OCI-LY3 (cell line): ENCODE results near the gene APCDD1L.
"Not testable (repeated sequence)": the region's sequence is repeated elsewhere in the genome, so short reads cannot be mapped to it uniquely, and the experiment has no call there.

ENCODE experiments used
- H2AFZ ChIP-seq: fragments of 200-600, 300-600 bp; shearing (Covaris generic); 2 replicates; pipeline ENCODE4 v1.6.0; 2014; ENCODE audit warnings: antibody characterized with exemption, low read depth, low read length
- H3K27ac ChIP-seq: fragments of 200-600, 300-600 bp; sonication (generic); 2 replicates; pipeline ENCODE4 v1.5.1; 2014; ENCODE audit warnings: mild to moderate bottlenecking, low read length, moderate library complexity, mixed read lengths
- H3K27me3 ChIP-seq: fragments of 200-600, 300-600 bp; sonication (generic); 2 replicates; pipeline ENCODE4 v1.6.1; 2014; ENCODE audit warnings: low read depth, low read length, mixed read lengths
- H3K36me3 ChIP-seq: fragments of 200-600, 300-600 bp; sonication (generic); replicated peaks from 2 replicates; pipeline ENCODE3; 2014; ENCODE audit warnings: low read depth, low read length, mixed read lengths
- H3K4me1 ChIP-seq: fragments of 300-600, 200-600 bp; sonication (generic); 2 replicates; pipeline ENCODE4 v1.6.1; 2014; ENCODE audit warnings: low read length, mixed read lengths
- H3K4me2 ChIP-seq: fragments of 200-600, 300-600 bp; sonication (generic); 2 replicates; pipeline ENCODE4 v1.6.1; 2014; ENCODE audit warnings: low read length, mixed read lengths
- H3K4me3 ChIP-seq: fragments of 300-600, 200-600 bp; sonication (generic); 2 replicates; pipeline ENCODE4 v1.5.1; 2014; ENCODE audit warnings: antibody characterized with exemption, mild to moderate bottlenecking, low read length, moderate library complexity
- H3K79me2 ChIP-seq: fragments of 300-600, 200-600 bp; shearing (Covaris generic); 2 replicates; pipeline ENCODE4 v1.6.1; 2014; ENCODE audit warnings: mild to moderate bottlenecking, low read length, mixed read lengths
- H3K9ac ChIP-seq: fragments of 300-600, 200-600 bp; shearing (Covaris generic); 2 replicates; pipeline ENCODE4 v1.6.0; 2014; ENCODE audit warnings: mild to moderate bottlenecking, low read length, moderate library complexity
- H3K9me3 ChIP-seq: fragments of 200-600, 300-600 bp; shearing (Covaris generic); 2 replicates; pipeline ENCODE4 v1.6.1; 2014; ENCODE audit warnings: low read length, mixed read lengths; ENCODE audit not compliant: insufficient read depth
- H4K20me1 ChIP-seq: fragments of 200-600, 300-600 bp; sonication (generic); 2 replicates; pipeline ENCODE4 v1.6.1; 2016; ENCODE audit warnings: low read length, mixed read lengths; ENCODE audit not compliant: insufficient read depth
- EZH2phosphoT487 ChIP-seq: fragments of 200-600 bp; shearing (Covaris generic); IDR thresholded peaks from 2 replicates; pipeline ENCODE4 v1.6.1; 2018; ENCODE audit warnings: antibody characterized with exemption, mixed run types, low read depth
- TF ChIP-seq, protein P1 (sequence below): fragments of 200-600, 300-600 bp; sonication (generic); IDR thresholded peaks from 2 replicates; pipeline ENCODE4 v1.5.1; 2014; ENCODE audit warnings: antibody characterized with exemption, low read length, low read depth

APCDD1L gene

DNA sequence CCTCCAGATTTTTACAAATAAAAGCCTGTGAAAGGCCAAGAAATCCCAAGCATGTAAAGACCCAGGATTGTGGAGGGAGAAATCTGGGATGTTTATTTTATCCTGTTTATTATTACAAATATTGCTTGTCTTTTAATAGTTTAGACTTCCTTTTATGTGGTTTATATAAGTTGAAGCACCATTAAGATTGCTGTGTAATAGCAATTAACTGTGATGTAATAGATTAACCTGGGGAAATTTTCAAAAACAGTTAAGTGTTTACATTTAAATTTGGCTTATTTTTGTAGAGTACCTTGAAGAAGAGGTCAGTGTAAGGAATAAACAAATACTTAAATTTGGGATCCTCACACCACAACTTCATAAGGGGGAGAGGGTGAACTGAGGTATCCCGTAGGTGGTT lies 99.1 kb downstream of the APCDD1L start:
- Histone ChIP-seq H3K36me3 (peaks cover 48% of the 10 kb centered on the region), H3K9me3 (no peaks in the 10 kb centered on the region), H3K4me1 (no peaks in the 10 kb centered on the region), H3K4me2 (no peak overlapping the region), H2AFZ (no peak overlapping the region), H3K27ac (no peak overlapping the region), H3K79me2 (peaks cover 55% of the 10 kb centered on the region), H3K9ac (no peak overlapping the region), H4K20me1 (peaks cover 26% of the 10 kb centered on the region), H3K4me3 (no peak overlapping the region), H3K27me3 (no peaks in the 10 kb centered on the region)
- TF ChIP-seq, protein P1, sequence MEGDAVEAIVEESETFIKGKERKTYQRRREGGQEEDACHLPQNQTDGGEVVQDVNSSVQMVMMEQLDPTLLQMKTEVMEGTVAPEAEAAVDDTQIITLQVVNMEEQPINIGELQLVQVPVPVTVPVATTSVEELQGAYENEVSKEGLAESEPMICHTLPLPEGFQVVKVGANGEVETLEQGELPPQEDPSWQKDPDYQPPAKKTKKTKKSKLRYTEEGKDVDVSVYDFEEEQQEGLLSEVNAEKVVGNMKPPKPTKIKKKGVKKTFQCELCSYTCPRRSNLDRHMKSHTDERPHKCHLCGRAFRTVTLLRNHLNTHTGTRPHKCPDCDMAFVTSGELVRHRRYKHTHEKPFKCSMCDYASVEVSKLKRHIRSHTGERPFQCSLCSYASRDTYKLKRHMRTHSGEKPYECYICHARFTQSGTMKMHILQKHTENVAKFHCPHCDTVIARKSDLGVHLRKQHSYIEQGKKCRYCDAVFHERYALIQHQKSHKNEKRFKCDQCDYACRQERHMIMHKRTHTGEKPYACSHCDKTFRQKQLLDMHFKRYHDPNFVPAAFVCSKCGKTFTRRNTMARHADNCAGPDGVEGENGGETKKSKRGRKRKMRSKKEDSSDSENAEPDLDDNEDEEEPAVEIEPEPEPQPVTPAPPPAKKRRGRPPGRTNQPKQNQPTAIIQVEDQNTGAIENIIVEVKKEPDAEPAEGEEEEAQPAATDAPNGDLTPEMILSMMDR = no peak
- no peak for TF ChIP-seq EZH2phosphoT487

DNA sequence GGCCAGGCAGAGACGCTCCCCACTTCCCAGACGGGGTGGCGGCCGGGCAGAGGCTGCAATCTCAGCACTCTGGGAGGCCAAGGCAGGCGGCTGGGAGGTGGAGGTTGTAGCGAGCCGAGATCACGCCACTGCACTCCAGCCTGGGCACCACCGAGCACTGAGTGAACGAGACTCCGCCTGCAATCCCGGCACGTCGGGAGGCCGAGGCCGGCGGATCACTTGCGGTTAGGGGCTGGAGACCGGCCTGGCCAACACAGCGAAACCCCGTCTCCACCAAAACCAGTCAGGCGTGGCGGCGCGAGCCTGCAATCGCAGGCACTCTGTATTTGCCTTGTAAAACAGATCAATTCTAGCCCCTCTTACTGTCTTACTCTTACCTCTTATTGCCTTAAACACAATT lies 100.4 kb downstream of the APCDD1L start:
- H3K27me3 ChIP-seq, H2AFZ ChIP-seq, H3K4me3 ChIP-seq, H3K9ac ChIP-seq, H3K4me2 ChIP-seq, H3K27ac ChIP-seq, H3K4me1 ChIP-seq, H3K9me3 ChIP-seq: not testable (repeated sequence)
- Histone ChIP-seq H3K36me3 (peaks cover 44% of the 10 kb centered on the region), H4K20me1 (peaks cover 37% of the 10 kb centered on the region), H3K79me2 (peaks cover 64% of the 10 kb centered on the region)

DNA sequence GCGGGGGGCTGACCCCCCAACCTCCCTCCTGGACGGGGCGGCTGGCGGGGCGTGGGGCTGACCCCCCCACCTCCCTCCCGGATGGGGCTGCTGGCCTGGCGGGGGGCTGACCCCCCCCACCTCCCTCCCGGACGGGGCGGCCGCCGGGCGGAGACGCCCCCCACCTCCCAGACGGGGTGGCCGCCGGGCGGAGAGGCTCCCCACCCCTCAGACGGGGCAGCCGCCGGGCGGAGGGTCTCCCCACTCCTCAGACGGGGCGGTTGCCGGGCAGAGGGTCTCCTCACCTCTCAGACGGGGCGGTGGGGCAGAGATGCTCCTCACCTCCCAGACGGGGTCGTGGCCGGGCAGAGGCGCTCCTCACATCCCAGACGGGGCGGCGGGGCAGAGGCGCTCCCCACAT lies 101.0 kb downstream of the APCDD1L start:
- not testable (repeated sequence) for H3K27me3 ChIP-seq, H3K9ac ChIP-seq, H2AFZ ChIP-seq, H3K4me2 ChIP-seq, H3K4me3 ChIP-seq, H3K27ac ChIP-seq, H3K4me1 ChIP-seq, H3K9me3 ChIP-seq
- H3K36me3 ChIP-seq = peaks cover 38% of the 10 kb centered on the region
- peaks cover 69% of the 10 kb centered on the region for H3K79me2 ChIP-seq
- peaks cover 42% of the 10 kb centered on the region for H4K20me1 ChIP-seq
